Parathyroid adenoma (tissue), 2 donors: ENCODE data around the gene RAD50.
"Not testable (repeated sequence)": the region's sequence is repeated elsewhere in the genome, so short reads cannot be mapped to it uniquely, and the experiment has no call there.

ENCODE experiments used
- H2AFZ ChIP-seq: fragments of 300-600 bp; sonication (generic); one replicate; pipeline ENCODE4 v1.7.0; 2017; ENCODE audit warnings: antibody characterized with exemption, mild to moderate bottlenecking
- H3K27ac ChIP-seq: fragments of 300-600 bp; sonication (generic); one replicate; pipeline ENCODE4 v1.7.0; 2017
- H3K27me3 ChIP-seq: fragments of 300-600 bp; sonication (generic); one replicate; pipeline ENCODE4 v1.7.0; 2017; ENCODE audit warnings: low read length; ENCODE audit not compliant: control insufficient read depth, insufficient read depth
- H3K36me3 ChIP-seq: fragments of 300-600 bp; sonication (generic); one replicate; pipeline ENCODE4 v1.7.0; 2017; ENCODE audit warnings: low read length; ENCODE audit not compliant: control insufficient read depth, insufficient read depth
- H3K4me1 ChIP-seq: fragments of 300-600 bp; sonication (generic); one replicate; pipeline ENCODE4 v1.7.0; 2017; ENCODE audit warnings: control low read depth
- H3K4me2 ChIP-seq: fragments of 300-600 bp; sonication (generic); one replicate; pipeline ENCODE4 v1.7.0; 2017; ENCODE audit warnings: low read length
- H3K4me3 ChIP-seq: fragments of 300-600 bp; sonication (generic); one replicate; pipeline ENCODE4 v1.7.0; 2017; ENCODE audit warnings: low read depth, low read length
- H3K79me2 ChIP-seq: fragments of 300-600 bp; sonication (generic); one replicate; pipeline ENCODE4 v1.7.0; 2017; ENCODE audit warnings: control low read depth
- H3K9ac ChIP-seq: fragments of 300-600 bp; sonication (generic); one replicate; pipeline ENCODE4 v1.7.0; 2017; ENCODE audit warnings: mild to moderate bottlenecking
- H3K9me3 ChIP-seq: fragments of 300-600 bp; sonication (generic); one replicate; pipeline ENCODE4 v1.7.0; 2017; ENCODE audit warnings: low read length; ENCODE audit not compliant: control insufficient read depth
- CTCF ChIP-seq: fragments of 300-600 bp; sonication (generic); IDR thresholded peaks from one replicate; pipeline ENCODE4 v1.7.0; 2017; ENCODE audit warnings: antibody characterized with exemption, mild to moderate bottlenecking
- donor health status: primary hyperparathyroidism.

RAD50 gene

GRCh38 chr5:132576123-132576522 is 19.3 kb downstream of the RAD50 start:
- Histone ChIP-seq H3K4me1 (no peaks in the 10 kb centered on the region), H3K79me2 (no peaks in the 10 kb centered on the region), H3K9ac (no peak overlapping the region), H3K27ac (no peak overlapping the region), H2AFZ (no peak overlapping the region), H3K4me3 (no peak overlapping the region), H3K9me3 (no peaks in the 10 kb centered on the region), H3K36me3 (no peaks in the 10 kb centered on the region), H3K4me2 (no peak overlapping the region), H3K27me3 (no peaks in the 10 kb centered on the region)
- no peak for TF ChIP-seq CTCF

- not testable (repeated sequence) for H3K4me2 ChIP-seq, H3K79me2 ChIP-seq, H3K27ac ChIP-seq, H3K4me3 ChIP-seq, H3K4me1 ChIP-seq, H3K27me3 ChIP-seq, H2AFZ ChIP-seq, H3K9ac ChIP-seq, H3K36me3 ChIP-seq, H3K9me3 ChIP-seq
These were observed 27.8 kb downstream of the RAD50 start for GRCh38 chr5:132584560-132584959.

GRCh38 chr5:132586063-132586462 is 29.3 kb downstream of the RAD50 start:
- Histone ChIP-seq H3K27ac (no peak overlapping the region), H3K36me3 (no peaks in the 10 kb centered on the region)
- TF ChIP-seq CTCF = no peak

GRCh38 chr5:132589467-132589866 is 32.7 kb downstream of the RAD50 start:
- Histone ChIP-seq H3K9me3 (no peaks in the 10 kb centered on the region), H3K36me3 (no peaks in the 10 kb centered on the region), H3K4me2 (no peak overlapping the region), H3K27ac (no peak overlapping the region), H3K79me2 (no peaks in the 10 kb centered on the region), H3K4me3 (no peak overlapping the region), H3K4me1 (no peaks in the 10 kb centered on the region), H3K27me3 (no peaks in the 10 kb centered on the region), H3K9ac (no peak overlapping the region), H2AFZ (no peak overlapping the region)
- no peak for TF ChIP-seq CTCF

More at GRCh38 chr5:132586063-132586462, 29.3 kb downstream of the RAD50 start:
- no peaks in the 10 kb centered on the region for H3K4me1 ChIP-seq
- no peaks in the 10 kb centered on the region for H3K9me3 ChIP-seq
- no peak overlapping the region for H3K4me3 ChIP-seq
- H3K9ac ChIP-seq = no peak overlapping the region
- H3K79me2 ChIP-seq = no peaks in the 10 kb centered on the region
- no peaks in the 10 kb centered on the region for H3K27me3 ChIP-seq
- no peak overlapping the region for H2AFZ ChIP-seq
- H3K4me2 ChIP-seq = no peak overlapping the region

GRCh38 chr5:132591145-132591544 is 34.4 kb downstream of the RAD50 start:
- H3K4me1 ChIP-seq = no peaks in the 10 kb centered on the region
- no peak for TF ChIP-seq CTCF
- H3K79me2 ChIP-seq = no peaks in the 10 kb centered on the region
- no peak overlapping the region for H3K9ac ChIP-seq
- H2AFZ ChIP-seq = no peak overlapping the region
- H3K36me3 ChIP-seq = no peaks in the 10 kb centered on the region
- H3K27me3 ChIP-seq = no peaks in the 10 kb centered on the region
- H3K9me3 ChIP-seq = no peaks in the 10 kb centered on the region
- no peak overlapping the region for H3K4me3 ChIP-seq
- no peak overlapping the region for H3K27ac ChIP-seq
- H3K4me2 ChIP-seq = no peak overlapping the region
